HG02623 (cell line): ENCODE data around the gene TEKT5.

ENCODE experiments used
- ATAC-seq: cut with Tn5 transposase; IDR thresholded peaks from one replicate; pipeline ENCODE4 v1.9.1; 2021; ENCODE audit warnings: moderate library complexity; ENCODE audit not compliant: unreplicated experiment

TEKT5 gene

DNA sequence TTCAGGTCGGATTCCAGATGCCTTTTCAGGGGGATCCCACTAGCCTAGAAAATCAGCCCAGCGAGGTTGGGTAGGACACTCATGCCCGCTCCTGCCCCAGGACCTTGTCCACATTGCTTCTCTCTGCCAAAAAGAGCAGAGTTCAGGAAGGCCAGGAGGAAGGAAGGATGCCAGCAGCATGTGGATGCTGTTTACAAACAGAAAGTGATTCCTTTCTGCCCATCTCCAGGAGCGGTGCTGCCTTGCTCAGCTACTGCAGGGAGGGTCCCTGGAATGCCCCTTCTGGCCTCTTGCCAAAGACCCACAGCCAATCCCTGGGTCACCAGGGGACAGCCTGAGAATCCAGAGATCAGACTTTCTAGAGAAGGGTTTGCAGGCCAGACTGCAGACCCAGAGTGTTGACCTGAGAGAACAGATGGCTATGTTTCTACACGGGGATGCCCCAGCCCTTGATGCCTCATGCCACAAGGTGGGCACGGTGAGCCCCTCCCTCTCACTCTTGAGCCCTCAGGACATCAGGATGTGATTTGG is 82.0 kb downstream of the TEKT5 start:
- no peak for ATAC-seq

DNA sequence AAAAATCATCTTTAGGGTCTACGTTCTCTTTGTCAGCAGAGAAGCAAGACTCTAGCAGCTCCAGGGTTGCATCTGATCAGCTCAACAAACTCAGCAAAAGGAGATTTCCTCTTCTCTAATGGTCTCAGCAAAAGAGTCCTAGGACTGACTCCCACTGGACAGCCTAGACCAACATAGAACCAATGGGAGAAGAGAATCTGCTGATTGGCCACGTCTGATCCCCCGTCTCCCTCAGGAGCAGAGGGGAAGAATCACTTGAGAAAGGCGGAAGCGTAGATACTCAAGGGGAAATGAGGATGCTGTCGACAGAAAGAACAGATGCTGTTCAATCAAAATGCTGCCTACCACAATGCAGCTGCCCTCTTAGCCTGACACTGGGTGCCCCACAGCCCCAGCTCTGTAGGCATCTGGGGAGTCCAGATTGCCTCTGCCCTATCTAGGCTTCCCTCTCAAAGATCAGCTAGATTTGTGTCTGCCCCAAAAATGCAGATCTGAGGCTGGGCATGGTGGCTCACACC is 82.8 kb downstream of the TEKT5 start:
- no peak for ATAC-seq

DNA sequence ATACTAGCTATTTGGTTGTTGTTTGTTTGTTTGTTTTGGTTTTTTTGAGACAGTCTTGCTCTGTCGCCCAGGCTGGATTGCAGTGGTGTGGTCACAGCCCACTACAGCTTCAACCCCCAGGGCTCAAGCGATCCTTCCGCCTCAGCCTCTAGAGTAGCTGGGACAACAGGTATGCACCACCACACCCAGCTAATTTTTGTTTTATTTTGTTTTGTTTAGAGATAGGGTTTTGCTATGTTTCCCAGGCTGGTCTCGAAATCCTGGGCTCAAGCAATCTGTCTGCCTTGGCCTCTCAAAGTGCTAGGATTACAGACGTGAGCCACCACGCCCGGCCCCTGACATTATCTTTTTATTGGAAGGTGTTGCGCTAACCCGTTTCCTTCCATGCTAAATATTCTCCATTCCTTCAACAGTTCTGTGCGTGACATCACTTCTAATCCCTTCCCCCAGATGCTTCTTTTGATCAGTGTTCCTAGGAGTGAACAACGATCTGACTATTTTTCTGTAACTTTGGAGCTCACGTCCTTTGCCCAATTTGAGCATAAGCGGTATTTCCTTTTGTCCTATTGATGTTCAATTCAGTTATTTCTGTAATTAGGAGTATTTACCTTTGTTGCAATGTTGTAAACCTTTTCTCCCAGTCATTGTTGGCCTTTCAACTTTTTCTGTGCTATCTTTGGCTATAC is 84.1 kb downstream of the TEKT5 start:
- no peak for ATAC-seq

DNA sequence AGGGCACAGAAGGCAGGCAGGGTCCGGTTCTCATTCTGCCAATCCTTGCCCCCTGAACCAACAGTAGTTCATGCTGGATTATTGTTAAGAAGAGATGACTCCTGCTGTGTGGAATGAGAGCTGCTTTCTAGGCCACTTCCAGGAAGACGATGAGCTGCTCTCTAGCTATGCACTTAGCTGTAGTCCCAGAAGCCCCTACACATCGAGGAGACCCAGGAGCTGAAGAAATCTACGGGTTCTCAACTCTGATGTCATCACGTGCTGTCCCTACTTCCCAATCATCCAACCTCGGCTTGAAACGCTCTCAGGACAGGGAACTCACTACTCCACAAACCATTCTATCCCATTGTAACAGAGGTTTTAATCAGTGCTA is 85.3 kb downstream of the TEKT5 start:
- ATAC-seq: no peak

DNA sequence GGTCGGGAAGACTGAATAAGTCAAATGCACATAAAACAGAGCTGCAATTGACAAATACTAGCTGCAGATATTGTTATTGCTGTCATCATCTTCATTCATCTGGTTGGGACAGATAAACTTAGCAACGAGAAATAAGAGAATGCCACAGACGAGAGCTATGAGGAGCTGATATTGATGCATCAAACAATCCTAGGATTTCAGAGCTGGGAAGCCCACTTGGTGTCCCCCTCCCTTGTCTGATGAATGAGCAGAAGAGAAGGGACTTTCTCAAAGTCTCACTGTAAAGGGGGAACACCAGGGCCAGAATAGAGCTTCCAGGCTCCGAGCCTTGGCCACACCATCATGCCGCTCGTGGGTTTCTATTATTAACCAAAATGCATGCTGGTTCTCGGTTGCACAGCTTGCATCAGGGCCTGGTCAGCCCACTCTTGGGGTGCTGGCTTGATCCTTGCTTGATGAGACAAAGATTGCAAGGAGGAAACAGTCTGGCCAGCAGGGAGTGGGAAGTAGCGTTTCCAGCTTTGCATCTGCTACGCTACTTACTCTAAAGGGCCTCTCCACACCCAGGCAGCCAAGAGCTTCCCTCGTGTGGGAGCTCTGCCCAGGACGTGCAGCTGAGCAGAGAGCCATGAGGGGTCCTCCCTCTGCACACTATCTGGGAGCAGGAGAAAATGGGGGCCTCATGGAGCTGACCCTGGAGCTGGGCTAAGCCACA is 85.9 kb downstream of the TEKT5 start:
- no peak for ATAC-seq

DNA sequence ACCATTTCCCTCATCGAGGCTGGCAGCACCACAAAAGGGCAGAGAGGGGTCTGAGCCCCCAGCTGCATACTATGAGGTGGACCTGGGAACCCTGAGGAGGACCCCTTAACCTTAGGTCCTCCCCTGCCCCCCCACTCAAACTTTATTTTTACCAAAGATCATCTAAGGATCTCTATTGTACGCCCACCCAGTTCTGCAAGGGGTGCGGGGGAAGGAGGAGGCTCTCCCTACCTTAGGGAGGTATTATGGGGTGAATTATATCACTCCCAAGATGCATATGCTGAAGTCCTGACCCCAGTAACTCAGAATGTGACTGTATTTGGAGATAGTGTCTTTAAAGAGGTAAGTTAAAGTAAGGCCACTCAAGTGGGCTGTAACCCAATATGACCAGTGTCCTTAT is 87.6 kb downstream of the TEKT5 start:
- ATAC-seq: no peak

DNA sequence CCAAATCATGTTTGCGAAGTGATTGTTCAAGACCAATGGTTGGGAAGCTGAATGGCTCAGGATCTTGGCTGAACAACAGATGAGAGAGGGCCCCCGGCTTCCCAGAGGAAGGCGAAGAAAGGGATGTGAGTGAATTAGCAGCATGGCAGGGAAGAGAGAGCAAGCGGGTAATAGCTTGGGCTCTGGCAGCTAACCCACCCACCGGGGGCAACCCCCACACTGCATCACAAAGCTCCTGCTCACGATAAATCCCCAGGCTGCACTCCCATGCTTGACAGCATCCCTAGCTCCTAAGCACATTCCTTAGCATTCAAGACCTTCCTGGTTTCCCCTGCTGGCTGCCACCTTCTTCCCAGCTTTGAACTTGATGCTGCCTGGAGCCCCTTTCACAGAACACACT is 88.1 kb downstream of the TEKT5 start:
- ATAC-seq: no peak

DNA sequence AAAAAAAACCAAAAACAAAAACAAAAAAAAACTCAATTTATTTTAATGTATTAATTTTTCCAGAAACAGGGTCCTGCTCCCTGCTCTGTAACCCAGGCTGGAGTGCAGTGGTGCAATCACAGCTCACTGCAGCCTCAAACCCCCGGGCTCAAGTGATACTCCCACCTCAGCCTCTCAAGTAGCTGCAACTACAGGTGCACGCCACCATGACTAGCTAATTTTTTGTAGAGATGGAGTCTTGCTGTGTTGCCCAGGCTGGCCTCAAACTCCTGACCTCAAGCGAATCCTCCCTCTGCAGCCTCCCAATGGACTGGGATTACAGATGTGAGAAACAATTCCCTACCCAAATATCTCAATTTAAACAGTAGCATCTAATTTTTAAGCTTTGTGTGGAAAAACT is 89.1 kb downstream of the TEKT5 start:
- ATAC-seq: no peak

DNA sequence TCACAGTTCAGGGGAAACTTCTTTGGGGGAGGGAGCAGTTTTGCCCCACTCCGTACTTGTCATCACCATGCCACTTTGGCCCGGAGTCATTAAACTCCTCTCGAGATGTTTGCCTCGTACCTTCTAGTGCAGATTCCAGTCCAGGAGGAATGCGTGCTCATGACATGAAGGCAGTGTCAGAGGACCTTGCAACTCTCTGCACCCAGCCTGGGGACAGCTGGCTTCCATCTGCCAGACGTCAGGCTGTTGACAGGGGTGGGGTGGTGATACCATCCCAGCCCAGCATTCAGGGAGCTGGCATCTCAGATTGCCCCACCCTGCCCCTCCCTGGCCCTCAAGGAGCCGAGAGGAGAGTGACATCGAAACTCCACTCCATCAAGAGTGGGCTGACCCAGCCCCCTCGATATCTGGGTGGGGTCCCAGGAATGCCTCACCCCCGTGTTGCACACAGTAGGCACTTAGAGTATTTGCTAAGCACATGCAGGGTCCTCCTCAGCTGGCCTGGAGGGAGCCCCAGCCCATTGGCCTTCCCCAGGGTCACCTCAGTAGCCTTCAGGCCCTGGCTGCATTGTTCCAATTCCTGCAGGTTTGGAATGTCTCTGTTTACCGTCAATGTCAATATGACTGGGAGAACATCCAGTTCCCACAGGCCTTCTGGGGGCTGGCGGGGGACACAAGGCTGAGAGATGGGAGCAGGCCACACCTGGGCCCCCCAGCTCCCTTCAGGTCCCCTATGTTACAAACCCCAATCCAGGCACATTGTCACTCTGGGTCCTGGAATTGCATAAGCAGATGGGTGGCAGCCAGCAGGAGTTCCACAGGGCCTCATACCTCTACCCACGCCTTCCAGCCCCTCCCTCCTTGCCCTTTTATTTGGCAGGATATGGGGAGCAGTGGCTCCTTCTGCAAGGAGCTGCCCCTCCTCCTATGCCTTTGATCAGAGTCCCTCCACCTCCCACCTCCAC is 93.0 kb downstream of the TEKT5 start:
- ATAC-seq: no peak

DNA sequence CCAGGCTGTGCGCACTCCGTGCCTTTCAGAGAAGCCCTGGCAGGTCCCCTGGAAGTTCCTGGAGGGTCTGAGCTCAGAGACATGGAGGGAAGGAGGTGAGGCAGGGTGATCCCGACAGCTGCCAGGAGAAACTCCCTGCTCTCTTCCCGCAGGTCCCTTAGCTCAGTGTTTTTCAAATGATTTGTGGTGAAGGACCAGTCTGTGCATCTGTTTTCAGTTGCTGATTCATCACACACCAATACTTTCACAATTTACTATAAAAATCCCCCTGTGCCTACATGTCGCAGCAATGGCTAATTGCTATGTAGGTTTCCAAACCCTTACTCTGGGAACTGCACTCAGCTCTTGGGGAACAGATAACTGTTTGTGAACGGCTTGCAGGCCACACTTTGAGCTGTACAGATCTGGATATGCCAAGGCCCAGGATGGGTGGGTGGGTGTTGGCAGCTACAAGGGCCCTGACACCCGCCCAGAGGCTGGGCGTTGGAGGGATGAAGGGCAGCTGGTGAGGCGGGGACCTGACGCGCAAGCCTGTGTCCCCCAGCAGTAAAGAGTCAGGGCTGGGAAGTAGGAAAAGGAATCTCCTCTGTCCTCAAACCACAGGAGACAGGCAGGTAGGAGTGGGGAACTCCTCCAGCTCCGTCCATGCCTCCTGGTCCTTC is 93.8 kb downstream of the TEKT5 start:
- no peak for ATAC-seq

DNA sequence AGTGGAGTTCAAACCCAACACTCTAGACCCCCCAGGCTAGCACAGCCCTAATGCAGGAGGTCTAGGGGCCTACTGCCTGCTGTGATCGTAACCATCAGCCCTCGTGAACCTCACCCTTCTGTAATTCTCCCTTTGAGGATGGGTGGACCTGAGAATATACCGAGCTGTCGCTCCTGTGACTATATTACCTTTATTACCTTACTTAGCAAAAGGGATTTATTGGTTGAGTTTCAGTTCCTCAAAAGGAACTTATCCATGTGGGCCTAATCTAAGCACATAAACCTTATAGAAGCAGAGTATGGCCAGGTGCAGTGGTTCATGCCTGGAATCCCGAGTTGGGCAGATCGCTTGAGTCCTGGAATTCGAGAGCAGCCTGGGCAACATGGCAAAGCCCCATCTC is 95.1 kb downstream of the TEKT5 start:
- no peak for ATAC-seq

DNA sequence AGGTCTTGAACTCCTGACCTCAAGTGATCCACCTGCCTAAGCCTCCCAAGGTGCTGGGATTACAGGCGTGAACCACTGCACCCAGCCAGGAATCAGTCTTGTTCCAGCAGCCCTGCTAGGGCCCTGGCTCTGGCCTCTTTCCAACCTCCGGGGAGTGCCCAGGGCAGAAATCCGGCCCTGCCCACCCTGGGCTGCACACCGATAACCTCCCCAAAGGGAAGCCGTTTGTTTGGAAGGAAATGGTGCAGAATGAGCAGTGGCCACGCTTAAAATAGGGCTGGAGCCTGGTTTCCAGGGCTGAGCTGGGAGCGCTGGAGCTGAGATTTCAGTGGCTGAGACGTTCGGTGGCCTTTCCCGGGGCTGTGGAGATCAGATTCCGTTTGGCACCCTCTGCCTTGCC is 96.6 kb downstream of the TEKT5 start:
- no peak for ATAC-seq

DNA sequence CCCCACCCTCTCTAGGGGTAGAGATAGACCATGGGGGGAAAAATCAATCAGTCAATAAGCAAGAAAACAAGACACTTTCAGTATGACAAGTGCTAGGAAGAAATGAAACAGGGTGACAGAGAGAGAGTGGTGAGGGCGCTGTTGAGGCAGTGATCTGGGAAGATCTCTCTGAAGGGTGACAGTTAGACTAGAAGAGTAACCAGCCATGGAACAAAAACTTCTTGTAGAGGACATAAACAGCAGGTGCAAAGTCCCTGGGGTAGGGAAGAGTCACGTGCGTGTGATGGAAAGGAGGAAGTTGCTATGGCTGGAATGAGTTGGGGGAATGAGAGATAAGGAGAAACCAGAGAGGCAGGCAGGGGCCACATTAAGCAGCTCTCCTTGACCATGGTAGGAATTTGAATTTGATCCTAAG is 97.5 kb downstream of the TEKT5 start:
- no peak for ATAC-seq

DNA sequence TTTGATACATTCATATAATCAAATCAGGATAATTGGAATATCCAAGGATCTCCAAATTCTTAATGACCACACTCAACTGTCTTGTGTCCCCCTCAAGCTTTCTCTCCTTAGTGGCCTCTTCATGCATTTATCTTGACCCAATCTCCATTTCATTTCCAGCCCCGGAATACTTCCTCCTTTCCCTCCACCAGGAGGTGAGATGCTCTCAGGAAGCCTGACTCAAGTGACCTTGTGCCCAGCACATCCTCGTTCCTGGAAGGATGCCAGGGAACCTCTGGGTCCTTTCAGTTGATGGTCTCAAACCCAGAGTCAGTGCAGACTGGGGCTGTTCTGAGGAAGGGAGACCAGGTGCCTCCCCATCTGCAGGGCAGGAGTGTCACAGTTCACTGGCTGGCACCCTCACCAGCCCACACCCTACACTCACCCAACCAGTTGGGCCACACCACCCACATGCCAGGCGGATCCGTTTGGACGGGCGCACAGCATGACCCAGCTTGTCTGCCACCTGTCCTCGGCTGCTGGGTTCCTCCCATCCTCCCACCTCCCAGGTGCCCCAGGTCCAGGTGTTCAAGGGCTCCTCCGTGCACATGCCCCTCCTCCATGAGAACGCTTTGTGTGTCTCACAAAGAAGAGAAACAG is 100.3 kb downstream of the TEKT5 start:
- no peak for ATAC-seq

DNA sequence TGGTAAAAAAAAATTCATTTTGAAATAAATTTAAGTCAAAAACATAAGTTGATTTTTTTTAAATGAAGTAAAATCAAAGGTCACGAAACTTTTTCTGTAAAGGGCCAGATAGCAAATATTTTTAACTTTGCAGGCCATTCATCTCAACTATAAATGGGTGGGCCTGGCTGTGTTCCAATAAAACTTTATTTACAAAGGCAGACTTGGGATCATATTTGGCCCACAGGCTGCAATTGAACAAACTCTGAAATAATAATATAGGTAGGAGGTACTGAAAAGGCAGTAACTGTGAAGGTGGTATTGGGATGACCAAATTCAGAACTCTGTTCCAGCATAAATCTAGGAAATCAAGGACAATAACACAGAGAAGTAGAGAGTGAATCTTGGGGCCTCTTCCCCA is 102.1 kb downstream of the TEKT5 start:
- ATAC-seq: no peak

DNA sequence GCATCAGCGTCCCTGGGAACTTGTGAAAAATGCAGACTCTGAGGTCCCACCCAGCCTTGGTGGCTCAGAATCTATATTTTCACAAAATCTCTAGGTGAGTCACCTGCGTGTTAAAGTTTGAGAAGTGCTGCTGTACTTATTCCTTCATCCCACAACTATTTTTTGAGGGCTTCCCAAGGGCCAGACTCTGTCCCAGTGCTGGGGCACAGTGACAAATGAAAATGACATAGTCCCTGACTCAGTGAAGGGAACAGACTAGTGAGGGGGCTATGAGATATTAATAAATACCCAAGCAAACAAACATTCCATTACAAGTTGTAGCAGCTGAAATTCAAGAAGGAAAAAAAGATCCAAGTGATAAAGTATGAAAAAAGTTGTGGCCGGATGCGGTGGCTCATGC is 104.4 kb downstream of the TEKT5 start:
- ATAC-seq: no peak

DNA sequence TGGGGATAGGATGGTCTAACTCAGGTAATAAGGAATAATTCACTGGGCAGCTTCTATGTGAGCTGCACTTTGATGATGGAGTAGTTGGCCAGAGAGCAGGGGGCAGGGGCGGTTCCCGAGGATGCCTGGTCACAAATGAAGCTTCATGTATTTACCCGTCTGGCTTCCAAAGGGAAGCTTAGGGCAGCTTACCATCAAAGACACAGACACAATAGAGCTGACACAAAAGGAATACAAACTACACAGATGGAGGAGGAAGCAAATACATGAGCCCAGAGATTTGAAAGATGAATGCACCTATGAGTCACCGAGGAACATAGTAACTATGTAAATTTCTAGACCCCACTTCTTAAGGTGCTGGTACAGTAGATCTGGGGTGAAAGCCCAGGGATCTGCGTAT is 105.6 kb downstream of the TEKT5 start:
- no peak for ATAC-seq

DNA sequence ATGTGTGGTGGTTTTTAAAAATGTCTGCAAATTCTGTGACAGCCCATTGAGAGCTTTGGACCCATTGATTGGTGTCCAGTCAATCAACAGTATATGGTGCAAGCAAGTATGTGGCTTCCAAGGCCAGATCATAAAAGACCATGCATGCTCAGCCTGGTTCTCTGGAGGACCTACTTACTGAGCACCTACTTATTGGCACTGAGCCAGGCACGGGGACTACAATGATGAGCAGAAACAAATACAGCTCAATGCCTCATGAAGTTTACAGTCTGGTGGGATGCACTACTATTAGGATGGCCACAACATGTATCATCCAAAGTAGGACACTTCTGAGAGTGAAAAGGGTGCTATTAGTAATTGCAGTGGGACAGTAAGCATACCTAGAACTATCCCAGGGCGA is 107.1 kb downstream of the TEKT5 start:
- ATAC-seq: no peak

DNA sequence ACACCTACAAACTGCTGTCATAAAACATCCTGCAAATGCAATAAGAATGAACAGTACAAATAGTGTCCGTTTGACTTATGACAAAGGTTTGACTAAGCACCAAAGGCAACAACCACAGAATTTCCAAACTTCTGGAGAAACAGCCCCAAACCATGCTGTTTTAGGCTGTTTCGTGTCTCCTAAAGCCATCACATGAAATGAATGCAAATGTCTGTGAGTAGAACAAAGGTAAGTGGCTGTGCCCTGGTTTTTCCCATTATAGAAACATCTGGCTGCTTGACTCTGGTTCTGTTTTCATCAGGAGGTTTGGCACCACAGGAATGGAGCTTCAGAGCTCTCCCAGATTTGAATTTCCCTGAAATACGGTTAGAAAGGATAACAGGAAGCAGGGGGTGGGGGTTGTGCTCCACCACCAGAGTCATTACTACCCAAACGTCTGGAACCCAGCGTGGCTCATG is 109.7 kb downstream of the TEKT5 start:
- ATAC-seq: no peak

DNA sequence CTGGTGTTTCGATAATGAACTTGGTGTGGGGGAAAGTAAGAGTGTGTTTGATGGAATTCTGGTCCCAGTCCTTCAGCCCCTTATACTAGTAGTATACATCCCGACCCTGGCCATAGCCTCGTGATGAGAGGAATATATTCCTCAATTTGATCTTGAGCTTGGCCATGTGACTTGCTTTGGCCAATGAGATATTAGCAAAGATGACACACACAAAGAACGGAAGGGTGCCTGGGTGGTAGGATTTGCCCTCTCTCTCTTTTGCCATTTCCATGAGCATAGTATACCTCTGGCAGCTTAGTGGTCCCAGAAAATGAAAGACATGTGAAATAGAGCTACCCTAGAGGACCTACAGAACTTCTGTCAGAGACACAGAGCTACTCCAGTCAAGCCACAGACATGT is 111.5 kb downstream of the TEKT5 start:
- ATAC-seq: no peak
